Measurements from ENCODE around the gene COBL. TPM values are rescaled to one million over a fixed set of nuclear protein-coding genes. Genes with fewer than 3 reads are reported as not detected.

COBL gene
- total and polyA plus RNA-seq, 10 of the 15 experiments (the other 5 are each of a cell fraction or from before 2014, with no cell fraction given), result 0.21 TPM; not detected in 9

DNA sequence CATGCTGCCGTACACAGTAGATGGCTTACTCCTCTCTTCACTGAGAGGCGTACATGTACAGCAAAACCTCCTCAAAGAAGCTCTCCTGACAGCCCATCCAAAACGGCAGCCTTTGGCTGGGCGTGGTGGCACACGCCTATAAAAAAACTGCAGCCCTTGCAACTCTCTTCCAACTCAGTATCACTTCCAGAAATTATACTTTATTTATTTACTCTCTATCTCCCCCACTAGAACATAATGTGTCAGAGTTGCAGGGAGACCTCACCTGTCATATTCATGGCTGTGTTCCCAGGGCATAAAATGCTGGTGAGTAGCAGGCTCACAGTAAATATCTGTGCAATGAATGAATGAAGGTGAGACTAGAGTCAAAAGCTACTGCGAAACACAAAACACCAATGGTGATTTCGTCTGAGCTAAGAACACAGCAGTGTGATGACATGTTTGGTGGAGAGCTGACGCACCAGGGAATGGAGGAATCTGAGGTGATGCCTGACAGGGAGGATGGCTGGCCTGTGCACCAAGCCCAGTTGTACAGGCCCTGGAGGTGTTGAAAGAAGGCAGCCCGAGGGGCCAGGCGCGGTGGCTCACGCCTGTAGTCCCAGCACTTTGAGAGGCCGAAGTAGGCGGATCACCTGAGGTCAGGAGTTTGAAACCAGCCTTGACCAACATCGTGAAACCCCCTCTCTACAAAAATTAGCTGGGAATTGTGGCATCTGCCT lies 55.3 kb downstream of the COBL start:
- no peak overlapping the region for H3K9ac ChIP-seq (ENCODE audit: control insufficient read depth, insufficient read depth, low read length)
- CTCF ChIA-PET, result no interaction called here
- DNase-seq (ENCODE audit: low read depth, low spot score), result no peak
- in situ Hi-C loops (cut with MboI) (no loop called here), intact Hi-C loops (cut with micrococcal nuclease; ENCODE audit: unreplicated experiment) (no loop called here)
- no peak overlapping the region for H3K27ac ChIP-seq (ENCODE audit: control insufficient read depth, insufficient read depth)
- no peak overlapping the region for H2AFZ ChIP-seq (ENCODE audit: control insufficient read depth, low read depth, low read length)
- H3K36me3 ChIP-seq (ENCODE audit: control insufficient read depth in 2 of 2, insufficient read depth in 2 of 2, low read length in 1 of 2), result no peaks in the 10 kb centered on the region
- no peak for ATAC-seq
- 33% methylated on average over 15 of the region's 15 CpGs for WGBS (ENCODE audit: insufficient coverage, insufficient replicate concordance, low lambda C conversion rate, missing lambda C conversion rate)
- no peak overlapping the region for H3K4me3 ChIP-seq
- no peaks in the 10 kb centered on the region for H3K4me1 ChIP-seq (ENCODE audit: control insufficient read depth, insufficient read depth, low read length)
- no peaks in the 10 kb centered on the region for H4K20me1 ChIP-seq (ENCODE audit: control insufficient read depth, insufficient read depth)
- H3K4me2 ChIP-seq (ENCODE audit: control insufficient read depth, insufficient read depth), result no peak overlapping the region
- POLR2A ChIA-PET, result no interaction called here
- BruUV-seq (replicated peaks), result no TSS peak
- H3K27me3 ChIP-seq (replicated peaks in 1 of 2; ENCODE audit: control insufficient read depth in 2 of 2, insufficient read depth in 2 of 2, low read length in 1 of 2), result no peaks in the 10 kb centered on the region; a peak in 1 of 4 replicates
- SMC1A ChIA-PET (ENCODE audit: uncharacterized antibody, unreplicated experiment), result no interaction called here
- no peaks in the 10 kb centered on the region for H3K79me2 ChIP-seq (ENCODE audit: control insufficient read depth, insufficient read depth, low read length)
- no peaks in the 10 kb centered on the region for H3K9me3 ChIP-seq (replicated peaks; ENCODE audit: control insufficient read depth, insufficient read depth, low read length)
- no peak for FAIRE-seq
- RAD21 ChIA-PET (ENCODE audit: unreplicated experiment), result no interaction called here
- TF ChIP-seq SREBF1 (IDR thresholded peaks at IDR 0.05; ENCODE audit: low read length) (no peak), ZNF384 (IDR thresholded peaks at IDR 0.05; ENCODE audit: borderline replicate concordance, low read depth, low read length) (no peak), SMC3 (IDR thresholded peaks at IDR 0.05; ENCODE audit: borderline replicate concordance, low read length) (no peak), ZZZ3 (IDR thresholded peaks at IDR 0.05; ENCODE audit: control insufficient read depth, insufficient read length, low read depth) (no peak)
- TF ChIP-seq, protein P1, sequence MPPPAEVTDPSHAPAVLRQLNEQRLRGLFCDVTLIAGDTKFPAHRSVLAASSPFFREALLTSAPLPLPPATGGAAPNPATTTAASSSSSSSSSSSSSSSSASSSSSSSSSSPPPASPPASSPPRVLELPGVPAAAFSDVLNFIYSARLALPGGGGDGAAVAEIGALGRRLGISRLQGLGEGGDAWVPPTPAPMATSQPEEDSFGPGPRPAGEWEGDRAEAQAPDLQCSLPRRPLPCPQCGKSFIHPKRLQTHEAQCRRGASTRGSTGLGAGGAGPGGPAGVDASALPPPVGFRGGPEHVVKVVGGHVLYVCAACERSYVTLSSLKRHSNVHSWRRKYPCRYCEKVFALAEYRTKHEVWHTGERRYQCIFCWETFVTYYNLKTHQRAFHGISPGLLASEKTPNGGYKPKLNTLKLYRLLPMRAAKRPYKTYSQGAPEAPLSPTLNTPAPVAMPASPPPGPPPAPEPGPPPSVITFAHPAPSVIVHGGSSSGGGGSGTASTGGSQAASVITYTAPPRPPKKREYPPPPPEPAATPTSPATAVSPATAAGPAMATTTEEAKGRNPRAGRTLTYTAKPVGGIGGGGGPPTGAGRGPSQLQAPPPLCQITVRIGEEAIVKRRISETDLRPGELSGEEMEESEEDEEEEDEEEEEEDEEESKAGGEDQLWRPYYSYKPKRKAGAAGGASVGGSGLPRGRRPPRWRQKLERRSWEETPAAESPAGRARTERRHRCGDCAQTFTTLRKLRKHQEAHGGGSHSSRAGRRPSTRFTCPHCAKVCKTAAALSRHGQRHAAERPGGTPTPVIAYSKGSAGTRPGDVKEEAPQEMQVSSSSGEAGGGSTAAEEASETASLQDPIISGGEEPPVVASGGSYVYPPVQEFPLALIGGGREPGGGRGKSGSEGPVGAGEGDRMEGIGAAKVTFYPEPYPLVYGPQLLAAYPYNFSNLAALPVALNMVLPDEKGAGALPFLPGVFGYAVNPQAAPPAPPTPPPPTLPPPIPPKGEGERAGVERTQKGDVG (CRISPR knock-in tag; IDR thresholded peaks at IDR 0.05), result no peak

Measured in GM12878 (cell line).